HG03066 (cell line): ENCODE results near the gene KCNT1.

Experiments used
- ATAC-seq: cut with Tn5 transposase; IDR thresholded peaks from one replicate; pipeline ENCODE4 v1.9.1; 2021; ENCODE audit warnings: low read depth; ENCODE audit not compliant: unreplicated experiment

The KCNT1 gene

DNA sequence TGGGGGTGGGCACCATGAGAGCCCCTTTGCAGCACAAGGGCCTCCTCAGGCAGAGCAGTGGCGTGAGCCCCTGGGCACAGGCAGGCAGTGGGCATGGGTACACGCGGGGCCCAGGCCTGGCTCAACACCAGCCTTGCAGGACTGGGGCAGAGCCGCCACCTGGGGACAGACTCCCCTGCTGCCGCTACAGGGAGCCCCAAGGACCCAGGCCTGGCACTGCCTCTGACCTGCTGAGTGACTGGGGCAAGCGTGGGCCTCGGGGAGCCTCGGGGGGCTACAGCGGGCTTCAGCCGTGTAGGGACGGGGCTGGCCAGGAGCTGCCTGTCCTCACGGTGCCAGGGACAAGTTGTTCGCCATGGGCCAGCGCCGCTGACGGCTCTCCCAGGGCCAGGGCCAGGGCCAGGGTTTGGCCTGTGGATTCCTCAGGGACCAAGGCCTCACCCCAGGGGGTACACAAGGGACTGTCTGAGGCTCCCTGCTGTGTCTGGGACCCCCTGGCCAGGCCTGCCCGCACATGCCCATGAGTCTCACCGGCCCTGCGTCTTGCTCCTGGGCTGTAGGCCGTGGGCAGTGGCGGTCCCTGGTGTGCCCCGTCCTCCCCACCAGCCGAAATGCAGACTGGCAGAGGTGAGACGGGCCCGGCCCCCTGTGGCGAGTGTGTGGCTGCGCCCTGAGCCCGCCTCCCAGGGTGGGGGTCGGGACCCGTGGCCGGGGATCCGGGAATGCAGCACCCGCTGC lies 42.5 kb downstream of the KCNT1 start:
- no peak for ATAC-seq

DNA sequence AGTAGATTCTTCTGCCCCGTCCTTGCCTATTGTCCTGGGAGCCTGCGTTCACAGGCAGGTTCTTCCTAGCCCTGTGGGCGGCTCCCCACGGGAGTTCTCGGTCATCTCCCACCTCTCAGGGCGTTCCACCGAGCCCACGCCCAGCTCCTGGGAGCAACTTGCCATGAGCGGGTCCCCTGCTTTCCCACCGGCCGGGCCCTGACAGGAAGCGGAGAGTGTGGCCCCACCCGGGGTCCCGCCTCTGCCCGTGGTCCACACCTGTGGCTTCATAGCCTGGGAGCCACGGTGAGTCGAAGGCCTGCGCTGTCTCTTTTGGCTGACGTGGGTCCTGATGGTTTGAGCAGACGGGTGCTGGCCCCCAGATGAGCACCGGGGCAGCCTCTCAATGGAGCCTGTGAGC lies 43.2 kb downstream of the KCNT1 start:
- ATAC-seq, result no peak

DNA sequence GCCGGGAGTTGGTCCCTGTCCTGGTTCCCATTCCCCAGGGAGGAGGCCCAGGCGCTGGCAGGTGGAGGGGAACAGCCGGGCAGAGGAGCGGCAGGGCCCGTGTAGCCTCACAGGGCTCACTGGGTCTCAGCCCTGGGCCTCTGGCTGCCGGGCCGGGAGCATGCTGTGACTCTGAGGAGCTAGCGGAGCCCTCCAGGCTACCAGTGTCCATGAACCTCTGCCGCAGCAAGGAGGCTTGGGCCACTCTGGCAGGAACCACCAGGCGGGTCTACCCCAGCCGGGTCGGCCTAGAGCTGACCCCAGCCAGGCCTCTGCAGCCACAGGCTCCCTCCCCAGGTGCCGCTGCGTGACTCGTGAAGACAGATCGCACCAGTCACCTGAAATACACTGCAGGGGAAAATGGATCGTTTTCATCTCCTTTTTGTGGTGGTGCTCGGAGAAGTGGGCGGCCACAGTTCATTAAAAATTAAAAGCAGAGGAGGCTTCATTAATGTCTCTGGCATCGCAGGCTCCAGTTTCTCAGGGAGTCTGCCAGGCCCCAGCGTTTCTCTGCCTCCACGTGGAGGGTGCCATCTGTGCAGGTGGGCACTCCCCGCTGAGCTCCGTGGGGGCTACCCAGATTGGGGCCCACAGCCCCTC lies 43.8 kb downstream of the KCNT1 start:
- ATAC-seq, result no peak

DNA sequence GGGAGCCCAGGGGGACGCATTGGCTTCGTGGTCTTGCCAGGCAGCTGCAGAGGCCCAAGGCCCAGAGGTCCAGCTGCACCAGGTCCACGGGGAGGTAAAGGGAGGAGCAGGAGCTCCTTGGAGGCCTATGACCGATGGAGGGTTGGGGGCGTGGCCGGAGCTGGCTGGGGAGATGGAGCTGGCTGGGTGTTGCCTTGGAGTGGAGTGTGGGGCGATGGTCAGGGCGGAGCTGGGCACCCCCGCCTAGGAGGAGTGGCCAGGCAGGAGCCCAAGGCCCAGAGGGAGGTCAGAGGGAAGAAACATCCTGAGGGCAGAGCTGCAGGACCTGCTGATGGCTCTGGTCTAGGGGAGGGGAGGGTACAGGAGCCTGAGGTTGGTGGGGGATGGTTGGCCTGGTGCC lies 44.6 kb downstream of the KCNT1 start:
- no peak for ATAC-seq

DNA sequence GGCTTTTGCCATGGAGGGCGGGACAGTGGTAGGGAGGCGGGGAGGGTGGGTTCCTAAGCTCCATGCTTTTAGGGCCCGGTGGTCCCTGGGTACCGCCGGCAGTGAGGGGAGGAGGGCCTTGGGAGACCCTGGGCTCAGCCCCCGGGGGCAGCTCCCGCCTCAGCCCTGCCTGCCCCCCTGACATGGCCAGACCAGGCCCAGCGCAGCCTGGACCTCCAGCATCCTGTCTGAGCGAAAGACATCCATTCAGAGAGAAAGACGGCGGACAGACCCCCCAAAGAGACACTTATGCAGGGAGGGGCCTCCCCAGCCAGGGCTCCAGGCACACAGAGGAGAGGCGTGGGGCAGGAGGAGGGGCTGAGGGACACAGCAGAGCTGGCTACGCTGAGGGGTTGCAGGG lies 45.3 kb downstream of the KCNT1 start:
- no peak for ATAC-seq

DNA sequence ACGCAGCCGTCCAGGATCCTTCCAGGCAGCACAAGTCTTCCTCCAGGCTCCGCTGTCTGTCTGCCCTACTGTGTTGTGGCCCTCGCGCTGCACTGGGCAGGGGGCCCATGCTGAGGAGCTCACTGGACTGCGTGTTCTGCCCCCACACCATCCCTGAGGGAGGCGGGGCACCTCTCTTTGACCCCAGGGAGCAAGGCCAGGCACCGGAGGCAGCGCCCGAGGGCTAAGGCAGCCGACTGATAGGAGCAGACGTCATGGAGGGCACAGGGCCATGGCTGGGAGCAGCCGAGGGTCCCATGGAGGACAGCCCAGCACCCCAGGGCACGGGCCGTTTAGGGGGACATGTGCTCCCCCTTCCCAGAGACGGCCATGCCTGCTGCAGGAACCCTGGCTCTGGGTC lies 46.7 kb downstream of the KCNT1 start:
- ATAC-seq, result no peak

DNA sequence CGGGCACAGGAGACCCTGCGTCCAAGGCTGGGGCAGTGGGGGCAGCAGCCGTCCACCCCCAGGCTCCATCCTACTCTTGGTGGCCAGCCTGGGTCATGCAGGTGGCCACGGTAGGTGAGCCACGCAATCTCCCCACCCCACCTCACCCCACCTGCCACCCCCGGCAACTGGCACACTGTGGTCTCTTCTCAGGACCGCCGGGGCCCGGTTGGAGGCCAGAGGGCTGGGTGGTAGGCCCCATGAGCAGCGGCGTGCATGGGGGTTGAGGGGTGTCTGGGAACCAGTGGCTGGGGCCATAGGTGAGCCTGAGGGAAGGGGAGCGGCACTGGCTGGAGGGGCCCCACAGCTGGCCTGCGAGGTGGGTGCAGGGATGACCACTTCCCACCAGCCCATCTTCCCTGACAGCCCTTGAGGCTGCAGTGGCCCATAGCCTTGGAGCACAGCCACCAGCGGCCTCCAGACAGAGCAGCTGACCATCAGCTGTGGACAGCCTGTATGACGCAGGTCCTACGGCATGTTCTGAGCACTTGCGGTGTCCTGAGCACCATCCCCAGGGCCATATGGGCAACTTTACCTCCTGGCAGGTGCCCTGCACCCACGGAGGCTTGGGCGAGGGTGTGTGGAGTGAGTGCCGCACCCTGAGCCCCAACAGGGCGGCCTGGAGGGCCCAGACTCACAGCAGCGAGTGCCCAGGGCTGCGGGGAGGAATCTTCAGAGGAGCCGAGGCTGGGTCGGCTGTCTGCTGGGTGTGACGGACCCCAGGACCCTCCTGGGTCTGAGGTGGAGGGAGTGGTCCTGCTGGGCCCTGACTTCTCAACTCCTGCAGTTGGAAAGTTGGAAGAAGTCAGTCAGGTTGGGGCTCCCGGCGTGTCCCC lies 47.4 kb downstream of the KCNT1 start:
- ATAC-seq, result no peak

DNA sequence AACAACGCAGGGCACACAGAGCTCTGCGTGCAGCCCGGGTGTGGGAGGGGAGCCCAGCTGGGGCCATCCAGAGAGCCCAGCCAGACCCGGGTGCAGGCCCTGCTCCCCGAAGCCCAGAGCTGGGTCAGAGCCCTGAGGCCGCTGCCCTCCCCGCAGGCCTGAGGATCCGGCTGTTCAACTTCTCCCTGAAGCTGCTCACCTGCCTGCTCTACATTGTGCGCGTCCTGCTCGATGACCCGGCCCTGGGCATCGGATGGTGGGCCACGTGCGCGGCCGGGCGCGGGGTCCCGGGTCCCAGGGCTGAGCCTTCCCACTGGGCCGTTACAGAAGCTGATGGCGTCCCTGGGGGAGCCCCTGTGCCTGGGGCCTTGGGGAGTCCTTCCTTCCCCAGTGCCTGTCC lies 48.8 kb downstream of the KCNT1 start:
- no peak for ATAC-seq

DNA sequence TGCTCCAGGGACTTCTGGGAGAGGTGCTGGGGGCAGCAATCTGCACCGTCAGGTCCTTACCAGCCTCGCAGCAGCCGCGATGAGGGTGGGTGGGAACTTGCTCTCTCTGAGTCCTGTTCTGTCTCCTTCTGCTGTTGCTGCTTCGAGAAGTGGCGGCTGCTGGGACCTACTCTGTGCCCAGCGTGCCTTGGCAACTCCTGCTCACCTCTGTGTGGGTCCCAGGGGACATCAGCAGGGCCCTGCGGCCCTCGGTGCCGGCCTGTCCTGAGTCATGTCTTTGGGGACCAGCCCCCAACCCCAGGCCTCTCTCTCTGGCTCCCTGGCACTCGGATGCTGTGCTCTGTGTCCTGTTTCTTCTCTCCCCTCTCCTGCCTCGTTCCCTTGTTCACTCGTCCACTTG lies 49.5 kb downstream of the KCNT1 start:
- no peak for ATAC-seq

DNA sequence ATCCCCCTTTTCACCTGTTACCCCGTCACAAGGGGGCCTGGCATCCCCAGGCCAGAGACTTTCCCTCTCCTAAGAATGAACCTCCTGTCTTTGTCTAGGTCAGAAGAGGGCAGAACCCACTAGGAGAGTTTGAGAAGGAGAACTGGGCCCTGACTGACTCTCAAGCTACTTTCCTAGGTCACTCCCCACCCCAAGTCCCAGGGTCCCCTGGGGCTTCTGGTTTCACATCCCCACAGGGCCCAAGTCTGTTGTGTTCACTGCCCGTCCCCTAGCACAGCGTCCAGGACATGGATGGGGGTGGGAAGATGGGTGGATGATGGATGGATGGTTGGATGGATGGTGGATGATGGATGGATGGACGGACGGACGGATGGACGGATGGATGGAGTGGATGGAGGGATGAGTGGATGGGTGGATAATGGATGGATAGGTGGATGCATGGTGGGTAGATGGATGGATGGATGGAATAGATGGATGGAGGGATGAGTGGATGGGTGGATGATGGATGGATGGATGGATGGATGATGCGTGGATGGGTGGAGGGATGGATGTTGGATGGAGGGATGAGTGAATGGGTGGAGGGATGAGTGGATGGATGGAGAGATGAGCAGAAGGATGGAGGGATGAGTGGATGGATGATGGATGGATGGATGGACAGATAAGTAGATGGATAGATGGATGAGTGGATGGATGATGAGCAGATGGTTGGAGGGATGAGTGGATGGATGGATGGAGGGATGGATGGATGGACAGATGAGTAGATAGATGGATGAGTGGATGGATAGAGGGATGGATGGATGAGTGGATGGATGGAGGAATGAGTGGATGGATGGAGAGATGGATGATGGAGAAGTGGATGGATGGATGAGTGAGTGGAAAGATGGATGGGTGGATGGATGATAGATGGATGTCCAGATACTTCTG lies 50.6 kb downstream of the KCNT1 start:
- ATAC-seq, result no peak

DNA sequence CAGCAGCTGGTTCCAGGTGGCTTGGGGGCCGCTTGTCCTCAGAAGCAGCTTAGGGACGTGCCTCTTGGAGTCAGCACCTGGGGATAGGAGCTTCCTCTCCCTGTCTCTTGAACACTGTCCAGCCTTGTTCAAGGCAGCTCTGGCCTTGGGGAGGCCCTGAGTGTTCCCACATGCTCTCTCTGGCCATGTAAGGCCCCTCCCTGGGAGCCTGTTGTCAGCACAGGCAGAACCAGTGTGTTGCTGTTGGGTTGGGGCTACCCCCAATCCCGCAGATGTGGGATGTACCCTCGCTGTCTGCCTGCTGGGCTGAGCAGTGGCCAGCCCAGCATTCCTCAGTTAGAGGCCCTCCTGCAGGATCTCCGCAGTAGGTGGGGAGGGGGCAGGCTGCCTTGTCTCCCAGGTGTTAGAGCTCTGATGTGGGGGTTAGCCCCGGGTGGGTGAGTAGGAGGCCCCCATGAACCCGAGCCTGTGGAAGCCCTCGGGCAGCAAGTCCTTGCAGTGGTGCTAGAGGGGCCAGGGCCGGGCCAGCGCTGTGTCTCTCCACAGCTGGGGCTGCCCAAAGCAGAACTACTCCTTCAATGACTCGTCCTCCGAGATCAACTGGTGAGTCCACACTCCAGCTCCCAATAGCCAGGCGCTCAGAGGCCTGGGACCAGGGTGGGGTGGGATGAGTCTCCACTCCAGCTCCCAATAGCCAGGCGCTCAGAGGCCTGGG lies 51.6 kb downstream of the KCNT1 start:
- no peak for ATAC-seq

DNA sequence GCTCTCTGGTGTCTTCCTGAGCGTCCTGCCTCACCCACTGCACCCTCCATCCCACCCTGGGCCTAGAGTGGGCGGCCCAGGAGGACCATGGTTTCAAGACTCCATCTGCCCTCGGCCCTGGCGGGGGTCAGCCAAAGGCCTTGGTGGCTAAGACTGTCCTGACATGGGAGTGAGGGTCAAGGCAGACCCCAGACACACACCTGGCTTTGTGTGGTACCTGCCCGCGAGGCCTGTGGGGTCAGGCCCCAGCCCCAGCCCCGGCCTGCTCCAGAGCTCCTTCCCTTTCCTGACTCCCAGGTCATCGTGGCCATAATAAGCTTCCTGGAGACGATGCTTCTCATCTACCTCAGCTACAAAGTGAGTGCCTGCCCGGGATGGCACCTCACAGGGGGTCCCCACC lies 54.6 kb downstream of the KCNT1 start:
- no peak for ATAC-seq

DNA sequence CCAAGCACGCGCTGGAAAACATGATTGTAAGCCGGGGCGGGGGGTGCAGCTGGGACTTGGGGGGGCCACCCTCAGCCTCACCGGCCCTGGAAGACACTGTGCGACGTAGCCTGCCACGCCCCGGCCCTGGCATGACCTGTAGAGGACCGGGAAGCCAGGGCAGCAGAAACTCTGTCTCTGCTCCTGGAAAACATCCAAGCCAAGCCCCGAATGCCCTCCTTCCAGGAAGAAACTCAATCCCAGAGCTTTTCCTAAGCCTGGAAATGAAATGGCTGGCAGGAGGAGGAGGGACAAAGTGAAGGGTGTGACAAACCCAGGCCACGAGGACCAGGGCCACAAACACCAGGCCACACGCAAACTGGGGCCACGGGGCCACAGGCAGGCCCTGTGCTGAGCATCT lies 55.4 kb downstream of the KCNT1 start:
- no peak for ATAC-seq

DNA sequence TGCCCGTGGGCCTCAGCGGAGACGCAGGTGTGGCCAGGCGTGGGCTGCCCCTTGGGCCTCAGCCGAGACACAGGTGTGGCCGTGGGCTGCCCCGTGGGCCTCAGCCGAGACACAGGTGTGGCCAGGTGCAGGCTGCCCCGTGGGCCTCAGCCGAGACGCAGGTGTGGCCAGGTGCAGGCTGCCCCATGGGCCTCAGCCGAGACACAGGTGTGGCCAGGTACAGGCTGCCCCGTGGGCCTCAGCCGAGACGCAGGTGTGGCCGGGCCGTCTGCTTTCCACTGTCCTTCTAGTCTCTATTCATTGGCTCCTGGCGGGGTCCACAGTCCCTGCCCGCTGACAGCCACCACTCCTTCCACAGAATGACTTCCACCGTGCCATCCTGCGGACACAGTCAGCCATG lies 56.1 kb downstream of the KCNT1 start:
- no peak for ATAC-seq

DNA sequence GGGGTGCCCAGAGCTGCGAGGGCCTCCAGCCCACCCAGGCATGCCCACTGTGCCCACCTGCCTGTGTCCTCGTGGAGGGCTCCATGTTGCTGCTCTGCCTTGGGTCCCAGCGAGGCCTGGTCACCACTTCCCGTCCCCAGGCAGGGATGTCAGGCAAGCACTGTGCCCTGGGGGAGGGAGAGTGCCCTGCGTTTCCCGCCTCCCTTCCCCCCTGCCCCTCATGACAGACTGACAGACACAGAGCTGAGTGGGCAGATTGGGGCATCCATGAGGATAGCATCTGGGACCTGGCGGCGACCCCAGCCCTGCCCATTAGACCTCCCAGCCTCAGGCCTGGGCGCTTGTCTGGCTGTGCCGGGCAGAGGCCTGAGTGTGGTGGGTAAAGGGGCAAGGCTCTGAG lies 56.9 kb downstream of the KCNT1 start:
- no peak for ATAC-seq

DNA sequence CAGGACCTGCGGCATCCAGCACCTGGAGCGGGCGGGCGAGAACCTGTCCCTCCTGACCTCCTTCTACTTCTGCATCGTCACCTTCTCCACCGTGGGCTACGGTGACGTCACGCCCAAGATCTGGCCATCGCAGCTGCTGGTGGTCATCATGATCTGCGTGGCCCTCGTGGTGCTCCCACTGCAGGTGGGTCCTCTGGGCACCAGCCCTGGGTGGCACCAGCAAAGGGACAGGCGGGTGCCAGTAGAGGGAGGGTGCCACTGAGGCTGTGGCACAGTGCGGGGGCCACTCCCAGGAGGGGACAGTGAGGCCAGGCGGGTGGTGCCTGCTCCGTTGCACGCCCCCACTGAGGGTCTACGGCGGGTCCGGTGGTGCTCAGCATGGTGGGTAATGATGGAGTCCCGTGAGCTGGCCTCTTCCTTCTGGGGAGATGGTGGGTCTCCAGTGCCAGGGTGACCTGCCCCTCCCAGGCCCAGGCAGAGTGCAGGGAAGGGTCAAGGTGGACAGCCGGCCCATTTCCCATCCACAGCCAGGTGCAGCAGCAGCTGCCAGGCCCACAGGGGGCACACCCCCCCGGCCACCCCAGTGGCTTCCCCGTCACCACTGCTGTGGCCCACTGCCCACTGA lies 57.8 kb downstream of the KCNT1 start:
- no peak for ATAC-seq

DNA sequence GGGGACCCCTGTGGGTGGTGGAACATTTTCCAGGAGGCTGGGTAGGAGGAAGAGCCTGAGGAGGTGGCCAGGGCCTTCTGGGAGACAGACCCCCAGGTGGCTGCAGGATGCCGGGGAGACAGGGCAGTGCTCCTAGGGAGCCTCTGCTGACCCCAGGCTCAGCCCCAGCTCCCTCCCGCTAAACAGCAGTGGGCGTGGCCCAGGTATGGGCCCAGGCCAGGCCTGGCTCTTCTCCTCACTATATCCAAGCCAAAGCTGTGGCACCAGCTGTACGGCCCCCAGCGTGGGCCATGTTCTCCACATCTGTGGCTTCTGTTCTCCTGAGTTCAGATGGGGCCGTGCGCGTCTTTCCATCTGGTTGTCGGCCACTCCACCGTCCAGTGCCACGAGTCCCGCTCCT lies 58.5 kb downstream of the KCNT1 start:
- ATAC-seq, result no peak

DNA sequence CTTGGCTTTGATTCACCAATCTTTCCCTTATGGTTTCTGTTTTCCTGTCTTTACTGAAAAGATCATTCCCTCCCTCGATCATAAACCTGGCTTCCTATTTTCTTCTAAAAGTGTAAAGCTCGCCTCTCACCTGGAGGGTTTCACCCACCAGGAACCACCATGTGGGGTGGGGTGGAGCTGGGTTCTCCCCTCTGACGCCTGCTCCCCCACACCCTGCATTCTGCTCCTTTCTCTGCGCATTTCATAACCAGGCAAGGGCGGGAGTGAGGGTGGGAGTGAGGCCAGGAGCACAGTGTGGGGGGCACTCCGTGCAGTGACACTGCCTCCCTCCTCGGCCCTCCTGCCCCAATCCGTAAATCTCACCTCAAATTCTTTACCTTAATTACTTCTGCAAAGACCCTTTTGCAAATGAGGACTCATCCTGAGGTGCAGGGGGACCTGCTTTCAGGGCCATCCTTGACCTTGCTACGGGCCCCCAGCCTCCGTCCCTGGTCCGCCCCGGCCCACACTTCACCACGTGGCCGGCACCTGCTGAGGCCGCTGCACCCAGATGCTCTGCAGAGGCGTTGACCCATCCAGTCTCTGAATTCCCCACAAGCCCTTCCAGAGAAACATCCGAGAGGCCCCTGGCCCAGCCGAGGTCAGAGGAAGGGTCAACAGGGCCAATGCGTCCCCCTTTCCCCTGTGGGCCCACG lies 59.3 kb downstream of the KCNT1 start:
- ATAC-seq, result no peak

DNA sequence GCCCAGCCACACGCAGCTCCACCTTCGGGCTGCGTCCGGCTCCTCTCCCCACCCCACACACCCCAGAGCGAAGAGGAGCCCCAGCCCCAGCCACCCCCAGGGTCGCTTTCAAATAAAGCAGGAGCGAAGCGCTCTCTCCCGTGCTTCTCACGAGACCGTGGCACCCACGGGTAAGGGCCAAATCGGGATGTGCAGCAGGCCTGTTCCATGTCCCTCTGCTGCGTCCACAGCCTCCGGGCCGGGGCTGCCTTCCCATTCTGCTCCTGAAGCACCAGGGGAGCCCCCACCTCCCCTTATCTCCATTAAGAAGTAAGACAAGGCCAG lies 59.8 kb downstream of the KCNT1 start:
- no peak for ATAC-seq
